ENCODE measurements around the gene SUN2. TPM values are rescaled to one million over a fixed set of nuclear protein-coding genes. Genes with fewer than 3 reads are reported as not detected.
A peak's percentile ranks its signal among the peaks of the same experiment; 100 is the strongest.

The SUN2 gene
- total and polyA plus RNA-seq, 2 of the 13 experiments (the other 11 are each of a cell fraction or from before 2014, with no cell fraction given): 45.6 to 56.6 TPM

DNA sequence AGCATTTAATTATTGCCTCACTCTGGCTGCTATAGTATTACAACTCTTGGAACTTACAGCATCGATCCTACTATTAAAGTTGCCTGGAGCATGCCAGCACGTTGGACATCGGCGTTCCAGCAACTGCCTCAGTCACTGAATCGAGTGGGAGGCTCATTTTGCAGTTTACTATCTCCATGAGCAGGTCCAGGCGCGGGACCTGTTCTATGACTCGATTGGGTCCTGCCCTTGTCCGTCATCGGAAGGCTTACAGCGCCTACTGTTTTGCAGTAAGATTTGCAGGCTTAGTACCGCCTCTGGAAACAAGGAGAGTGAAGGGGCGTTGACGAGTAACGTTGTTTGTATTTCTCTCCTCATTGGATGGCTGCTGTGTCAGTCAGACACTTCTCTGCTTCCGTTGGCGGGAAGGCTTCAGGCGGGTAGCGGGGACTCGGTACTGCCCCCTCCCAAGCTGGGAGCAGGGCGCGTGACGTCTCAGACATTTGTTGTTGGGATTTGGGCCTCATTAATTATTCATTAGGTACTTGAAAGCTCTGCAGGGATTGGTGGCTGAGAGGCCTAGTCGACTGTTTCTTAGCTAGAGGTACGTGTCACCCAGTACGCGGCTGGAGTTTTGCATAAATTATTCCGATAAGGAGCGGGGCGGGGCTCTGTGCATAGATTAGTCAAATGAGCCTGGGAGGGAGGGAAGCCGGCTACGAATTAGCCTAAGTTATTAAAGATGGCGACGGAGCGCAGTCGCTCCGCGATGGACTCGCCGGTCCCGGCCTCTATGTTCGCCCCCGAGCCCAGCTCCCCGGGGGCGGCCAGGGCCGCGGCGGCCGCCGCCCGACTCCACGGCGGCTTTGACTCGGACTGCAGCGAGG lies 50.3 kb downstream of the SUN2 start, which contains the start of gene GTPBP1 (continued):
- TF ChIP-seq, protein P1, sequence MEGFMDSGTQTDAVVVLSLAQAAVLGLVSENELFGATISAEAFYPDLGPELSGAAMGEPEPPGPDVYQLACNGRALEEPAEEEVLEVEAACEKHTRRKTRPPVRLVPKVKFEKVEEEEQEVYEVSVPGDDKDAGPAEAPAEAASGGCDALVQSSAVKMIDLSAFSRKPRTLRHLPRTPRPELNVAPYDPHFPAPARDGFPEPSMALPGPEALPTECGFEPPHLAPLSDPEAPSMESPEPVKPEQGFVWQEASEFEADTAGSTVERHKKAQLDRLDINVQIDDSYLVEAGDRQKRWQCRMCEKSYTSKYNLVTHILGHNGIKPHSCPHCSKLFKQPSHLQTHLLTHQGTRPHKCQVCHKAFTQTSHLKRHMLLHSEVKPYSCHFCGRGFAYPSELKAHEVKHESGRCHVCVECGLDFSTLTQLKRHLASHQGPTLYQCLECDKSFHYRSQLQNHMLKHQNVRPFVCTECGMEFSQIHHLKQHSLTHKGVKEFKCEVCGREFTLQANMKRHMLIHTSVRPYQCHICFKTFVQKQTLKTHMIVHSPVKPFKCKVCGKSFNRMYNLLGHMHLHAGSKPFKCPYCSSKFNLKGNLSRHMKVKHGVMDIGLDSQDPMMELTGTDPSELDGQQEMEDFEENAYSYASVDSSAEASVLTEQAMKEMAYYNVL (CRISPR knock-in tag; IDR thresholded peaks at IDR 0.05; ENCODE audit: borderline replicate concordance): no peak
- TF ChIP-seq, protein P2, sequence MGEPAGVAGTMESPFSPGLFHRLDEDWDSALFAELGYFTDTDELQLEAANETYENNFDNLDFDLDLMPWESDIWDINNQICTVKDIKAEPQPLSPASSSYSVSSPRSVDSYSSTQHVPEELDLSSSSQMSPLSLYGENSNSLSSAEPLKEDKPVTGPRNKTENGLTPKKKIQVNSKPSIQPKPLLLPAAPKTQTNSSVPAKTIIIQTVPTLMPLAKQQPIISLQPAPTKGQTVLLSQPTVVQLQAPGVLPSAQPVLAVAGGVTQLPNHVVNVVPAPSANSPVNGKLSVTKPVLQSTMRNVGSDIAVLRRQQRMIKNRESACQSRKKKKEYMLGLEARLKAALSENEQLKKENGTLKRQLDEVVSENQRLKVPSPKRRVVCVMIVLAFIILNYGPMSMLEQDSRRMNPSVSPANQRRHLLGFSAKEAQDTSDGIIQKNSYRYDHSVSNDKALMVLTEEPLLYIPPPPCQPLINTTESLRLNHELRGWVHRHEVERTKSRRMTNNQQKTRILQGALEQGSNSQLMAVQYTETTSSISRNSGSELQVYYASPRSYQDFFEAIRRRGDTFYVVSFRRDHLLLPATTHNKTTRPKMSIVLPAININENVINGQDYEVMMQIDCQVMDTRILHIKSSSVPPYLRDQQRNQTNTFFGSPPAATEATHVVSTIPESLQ (CRISPR knock-in tag; conservative IDR thresholded peaks at IDR 0.05): 0 out of 2 replicates have a peak, but pooled peaks have one; percentile 55
- TF ChIP-seq MAFG (CRISPR knock-in tag; IDR thresholded peaks at IDR 0.05) (no peak), MATR3 (CRISPR knock-in tag; IDR thresholded peaks at IDR 0.05) (no peak), ESRRA (CRISPR knock-in tag; IDR thresholded peaks at IDR 0.05; ENCODE audit: low read depth) (no peak), ZC3H4 (CRISPR knock-in tag; IDR thresholded peaks at IDR 0.05; ENCODE audit: borderline replicate concordance) (no peak), ZMAT5 (CRISPR knock-in tag; IDR thresholded peaks at IDR 0.05; ENCODE audit: borderline replicate concordance, low read depth) (no peak), RFXANK (CRISPR knock-in tag; IDR thresholded peaks at IDR 0.05) (peak; percentile 84), ZNF652 (CRISPR knock-in tag; IDR thresholded peaks at IDR 0.05; ENCODE audit: borderline replicate concordance, low read depth) (no peak), PAF1 (CRISPR knock-in tag; IDR thresholded peaks at IDR 0.05) (no peak), HDAC1 (CRISPR knock-in tag; IDR thresholded peaks at IDR 0.05) (peak; percentile 52; the same call in 1 of the 2 replicates), ZNF549 (CRISPR knock-in tag; IDR thresholded peaks at IDR 0.05) (no peak), BCLAF1 (IDR thresholded peaks at IDR 0.05) (no peak), ZNF598 (CRISPR knock-in tag; IDR thresholded peaks at IDR 0.05; ENCODE audit: borderline replicate concordance) (no peak), ADNP (CRISPR knock-in tag; IDR thresholded peaks at IDR 0.05) (no peak), ZNF605 (CRISPR knock-in tag; IDR thresholded peaks at IDR 0.05) (no peak), HOXD1 (CRISPR knock-in tag; IDR thresholded peaks at IDR 0.05) (no peak), ZFAT (CRISPR knock-in tag; conservative IDR thresholded peaks at IDR 0.05) (no peak), NFATC3 (CRISPR knock-in tag; IDR thresholded peaks at IDR 0.05) (no peak), SNAPC5 (CRISPR knock-in tag; IDR thresholded peaks at IDR 0.05; ENCODE audit: borderline replicate concordance) (no peak), ZNF567 (CRISPR knock-in tag; IDR thresholded peaks at IDR 0.05; ENCODE audit: borderline replicate concordance) (no peak), JUND (CRISPR knock-in tag; IDR thresholded peaks at IDR 0.05) (no peak)

All from HepG2 (cell line).